Stimulated activated CD4-positive, alpha-beta T cell treated with anti-CD3 and anti-CD28 coated beads, Interleukin-4, amount 100 ng/mL, for 24 hours (primary cell): Measurements from ENCODE around the gene ADARB1.

Source experiments
- DNase-seq: peaks from one replicate; pipeline ENCODE4 v3.0.0-alpha.2; 2020

Gene ADARB1

DNA sequence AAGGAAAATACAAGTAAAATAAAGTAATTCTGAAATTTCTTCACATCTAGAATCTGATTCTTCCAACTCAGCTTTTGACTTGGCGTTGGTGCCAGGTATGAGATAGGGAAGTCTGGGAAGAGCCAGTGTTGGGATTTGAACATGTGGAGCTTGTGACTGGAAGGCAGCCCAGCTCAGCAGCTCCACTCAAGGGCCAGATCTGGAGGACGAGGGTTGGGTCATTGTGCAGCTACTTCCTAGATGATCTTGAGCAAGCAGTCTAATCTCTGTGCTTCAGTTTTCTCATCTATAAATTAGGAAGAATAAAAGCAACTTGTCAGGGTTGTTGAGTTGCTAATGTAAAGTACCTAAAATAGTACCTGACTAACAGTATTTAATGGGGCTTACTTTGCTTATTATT is 5.0 kb downstream of the ADARB1 start:
- no peak for DNase-seq

- no peak for DNase-seq
Observed at GRCh38 chr21:45080232-45080631, 5.9 kb downstream of the ADARB1 start.

DNA sequence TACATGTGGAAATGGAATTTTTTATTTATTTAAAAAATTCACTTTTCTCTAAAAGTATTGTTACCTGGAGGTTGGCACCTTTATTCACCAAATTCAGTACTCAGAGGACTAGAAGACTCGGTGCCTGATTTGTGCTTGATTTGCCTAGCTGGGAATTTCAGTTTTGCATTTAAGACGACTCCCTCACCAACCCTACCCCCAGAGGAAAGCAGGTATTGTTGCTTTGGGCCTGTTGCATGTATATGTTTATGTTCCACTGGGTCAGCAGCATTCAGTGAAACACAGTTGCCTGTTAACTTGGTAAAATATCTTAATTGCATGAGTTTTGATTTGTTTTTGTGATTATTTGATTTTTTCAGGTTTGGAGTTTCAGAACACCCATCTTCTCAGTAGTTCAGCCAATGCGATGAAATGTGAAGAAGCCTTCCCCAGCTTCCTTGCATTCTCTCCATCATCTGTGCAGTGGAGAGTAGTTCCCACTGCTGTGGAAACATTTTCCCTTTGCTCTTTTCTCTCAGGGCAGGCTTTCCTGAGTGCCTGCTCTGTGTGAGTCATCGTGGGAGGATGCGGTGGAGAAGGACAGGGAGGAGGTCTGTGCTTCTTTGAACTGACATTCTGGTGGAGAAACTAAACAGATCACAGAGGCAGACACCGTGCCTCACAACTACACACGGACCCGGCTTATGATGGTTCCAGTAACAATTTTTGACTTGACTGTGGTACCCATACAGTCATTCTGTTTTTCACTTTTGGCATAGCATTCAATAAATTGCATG is 6.4 kb downstream of the ADARB1 start:
- DNase-seq = peak; percentile 52

DNA sequence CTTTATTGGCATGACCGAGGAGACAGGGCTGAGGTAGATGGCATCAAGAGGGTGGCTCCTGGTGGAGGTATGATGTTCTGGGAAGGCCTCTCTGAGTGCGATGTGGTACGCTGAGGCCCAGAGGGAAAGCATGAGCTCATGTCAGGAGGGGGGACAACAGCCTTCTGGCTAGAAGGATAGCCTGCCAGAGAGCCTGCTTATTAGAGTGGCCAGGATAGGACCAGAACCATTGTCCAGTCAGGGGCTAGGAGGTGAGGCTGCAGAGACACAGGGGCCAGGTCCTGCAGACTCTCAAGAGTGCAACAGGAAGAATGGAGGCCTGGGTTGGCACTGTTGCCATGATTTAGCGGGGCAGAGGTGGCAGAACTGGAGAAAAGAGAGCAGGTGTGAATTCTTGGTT is 7.3 kb downstream of the ADARB1 start:
- no peak for DNase-seq

DNA sequence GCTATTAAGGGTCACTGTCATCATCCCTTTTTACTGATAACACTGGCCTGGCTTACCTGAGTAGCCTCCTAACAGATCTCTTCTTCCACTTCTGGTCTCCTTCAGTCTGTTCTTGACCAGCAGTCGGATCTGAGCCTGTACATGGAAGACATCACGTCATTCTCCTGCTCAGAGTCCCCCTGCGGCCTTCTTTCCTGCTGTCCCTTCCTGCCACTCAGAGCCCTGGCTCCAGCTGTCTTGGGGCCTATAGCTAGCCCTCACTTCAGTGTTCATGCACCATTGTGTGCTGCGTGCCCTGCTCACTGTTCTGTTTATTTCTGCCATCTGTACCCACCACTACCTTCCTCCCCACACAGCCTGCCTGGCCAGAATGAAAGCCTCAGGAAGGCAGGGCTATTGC is 8.4 kb downstream of the ADARB1 start:
- DNase-seq = no peak

- no peak for DNase-seq
Observed at GRCh38 chr21:45084121-45084520, 9.7 kb downstream of the ADARB1 start.

DNA sequence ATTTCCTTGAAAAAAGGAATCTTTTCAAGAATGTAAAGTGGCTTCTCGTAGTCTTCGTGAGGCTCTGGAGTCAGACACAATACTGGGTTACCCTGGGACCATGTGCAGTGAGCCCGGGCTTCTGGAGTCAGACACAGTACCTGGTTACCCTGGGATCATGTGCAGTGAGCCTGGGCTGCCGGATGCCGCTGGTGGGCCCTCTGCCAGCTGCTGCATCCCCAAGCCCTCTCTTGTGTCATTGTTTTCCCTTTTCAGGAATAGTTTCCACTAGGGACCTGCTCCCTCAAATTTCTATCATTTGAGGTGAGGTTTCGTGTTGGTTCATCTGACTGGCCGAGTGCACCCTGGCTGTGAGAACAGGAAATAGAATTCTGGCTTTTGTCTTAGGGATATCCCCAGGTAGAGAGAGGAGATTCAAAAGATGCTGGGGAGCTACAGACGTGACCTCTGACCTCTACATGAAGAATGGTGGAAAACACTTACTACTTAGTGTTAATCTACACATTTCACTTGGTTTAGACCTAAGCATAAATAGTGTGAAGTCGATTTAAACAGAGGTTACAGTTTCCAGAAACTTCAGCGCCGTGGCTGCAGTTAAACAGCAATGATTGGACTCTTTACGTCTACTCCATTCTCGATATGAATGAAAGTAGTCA is 10.6 kb downstream of the ADARB1 start:
- DNase-seq = no peak

- DNase-seq = no peak
Observed at GRCh38 chr21:45085700-45086099, 11.3 kb downstream of the ADARB1 start.

DNA sequence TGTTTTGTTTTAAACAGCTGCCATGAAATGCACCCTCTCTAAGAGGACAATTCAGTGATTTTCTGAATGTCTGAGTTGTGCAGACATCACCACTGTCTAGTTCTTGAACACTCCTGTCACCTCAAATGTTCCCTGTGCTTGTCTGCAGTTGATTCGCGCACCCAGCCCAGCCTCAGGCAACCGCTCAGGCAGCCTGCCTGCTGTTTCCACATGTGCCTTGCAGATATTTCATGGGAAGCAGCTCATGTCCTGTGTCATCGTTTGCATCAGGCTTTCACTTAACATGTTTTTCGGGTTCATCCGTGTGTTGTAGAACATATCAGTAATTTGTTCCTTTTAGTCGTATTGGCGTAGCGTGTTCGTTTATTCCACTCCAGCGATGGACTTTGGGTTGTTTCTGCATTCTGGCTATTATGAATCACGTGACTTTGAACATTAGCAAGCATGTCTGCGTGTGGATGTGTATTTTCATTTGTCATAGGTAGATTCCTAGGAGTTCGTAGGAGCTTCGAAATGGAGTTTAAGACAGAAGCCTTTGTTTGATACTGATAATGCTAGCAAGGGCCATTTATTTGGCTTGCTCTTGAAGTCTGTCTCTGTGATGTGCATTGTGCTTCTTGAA is 12.1 kb downstream of the ADARB1 start:
- DNase-seq = no peak

DNA sequence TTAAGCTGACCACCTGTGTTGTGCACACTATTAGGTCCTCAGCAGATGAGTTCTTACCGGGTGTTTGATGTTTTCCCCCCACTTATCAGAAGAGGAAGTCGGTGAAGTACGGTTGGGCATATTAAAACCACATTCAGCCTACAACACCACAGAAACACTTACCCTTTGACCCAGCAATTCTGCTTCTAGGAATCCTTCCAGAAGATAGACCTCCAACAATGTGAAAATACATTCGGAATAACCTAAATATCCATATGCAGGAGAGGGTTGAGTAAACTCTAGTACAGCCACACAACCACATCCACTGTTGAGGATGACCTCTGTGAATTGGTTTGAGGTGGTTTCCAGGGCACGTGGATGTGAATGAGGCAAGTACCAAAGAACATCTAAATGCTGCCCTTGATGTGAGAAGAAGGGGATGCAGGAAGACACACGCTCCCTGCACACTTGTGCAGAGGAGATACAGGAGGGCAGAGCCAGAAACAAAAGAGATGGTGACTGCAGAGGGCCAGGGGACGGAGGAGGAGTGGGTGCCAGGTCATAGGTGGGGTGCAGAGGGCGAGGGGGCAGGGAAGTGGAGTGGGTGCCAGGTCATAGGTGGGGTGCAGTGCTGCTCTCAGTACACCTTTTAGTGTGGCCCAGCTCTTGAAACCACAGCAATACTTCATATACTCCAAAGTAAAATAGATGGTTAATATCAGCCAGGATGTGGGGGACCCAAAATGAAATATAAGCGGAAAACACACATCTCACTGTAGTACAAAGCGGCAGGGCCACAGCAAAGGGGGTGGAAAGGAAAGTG is 12.8 kb downstream of the ADARB1 start:
- DNase-seq = no peak

- DNase-seq = no peak
Observed at GRCh38 chr21:45088116-45088515, 13.7 kb downstream of the ADARB1 start.

GRCh38 chr21:45088729-45089128 is 14.3 kb downstream of the ADARB1 start:
- no peak for DNase-seq

DNA sequence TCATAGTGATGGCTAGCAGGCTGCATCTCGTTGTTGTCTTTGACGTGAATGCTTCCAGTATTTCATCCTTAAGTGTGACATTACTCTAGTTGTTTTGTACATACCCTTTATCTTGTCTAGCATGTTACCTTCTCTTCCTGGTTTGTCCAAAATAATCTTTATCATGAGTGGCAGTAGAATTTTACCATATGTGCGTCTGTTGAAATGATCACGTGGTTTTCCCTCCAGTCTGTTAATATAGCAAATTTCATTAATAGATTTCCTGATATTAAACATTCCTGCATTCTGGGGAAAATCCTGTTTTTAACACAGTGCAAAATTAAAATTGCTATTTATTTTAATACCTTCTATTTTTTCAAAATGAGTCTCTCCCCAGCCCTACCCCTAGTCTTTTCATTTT is 15.6 kb downstream of the ADARB1 start:
- DNase-seq = no peak

DNA sequence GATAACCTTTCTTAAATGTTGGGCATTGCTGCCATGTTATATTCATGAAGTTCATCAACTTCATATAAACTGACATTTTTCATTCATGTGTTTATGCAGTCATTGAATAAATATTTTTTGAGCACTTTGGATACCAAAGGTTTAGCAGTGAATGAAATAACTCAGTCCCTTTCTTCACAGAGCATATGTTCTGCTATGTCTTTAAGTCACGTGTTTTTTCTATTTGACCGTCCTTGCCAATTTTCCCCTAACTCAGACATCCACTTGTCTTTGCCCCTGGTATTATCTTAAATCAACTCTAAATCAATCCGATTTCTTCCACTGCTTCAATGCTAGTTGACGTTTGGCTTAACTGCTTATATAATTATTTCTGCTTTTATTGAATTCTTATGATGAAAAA is 16.6 kb downstream of the ADARB1 start:
- DNase-seq = no peak

DNA sequence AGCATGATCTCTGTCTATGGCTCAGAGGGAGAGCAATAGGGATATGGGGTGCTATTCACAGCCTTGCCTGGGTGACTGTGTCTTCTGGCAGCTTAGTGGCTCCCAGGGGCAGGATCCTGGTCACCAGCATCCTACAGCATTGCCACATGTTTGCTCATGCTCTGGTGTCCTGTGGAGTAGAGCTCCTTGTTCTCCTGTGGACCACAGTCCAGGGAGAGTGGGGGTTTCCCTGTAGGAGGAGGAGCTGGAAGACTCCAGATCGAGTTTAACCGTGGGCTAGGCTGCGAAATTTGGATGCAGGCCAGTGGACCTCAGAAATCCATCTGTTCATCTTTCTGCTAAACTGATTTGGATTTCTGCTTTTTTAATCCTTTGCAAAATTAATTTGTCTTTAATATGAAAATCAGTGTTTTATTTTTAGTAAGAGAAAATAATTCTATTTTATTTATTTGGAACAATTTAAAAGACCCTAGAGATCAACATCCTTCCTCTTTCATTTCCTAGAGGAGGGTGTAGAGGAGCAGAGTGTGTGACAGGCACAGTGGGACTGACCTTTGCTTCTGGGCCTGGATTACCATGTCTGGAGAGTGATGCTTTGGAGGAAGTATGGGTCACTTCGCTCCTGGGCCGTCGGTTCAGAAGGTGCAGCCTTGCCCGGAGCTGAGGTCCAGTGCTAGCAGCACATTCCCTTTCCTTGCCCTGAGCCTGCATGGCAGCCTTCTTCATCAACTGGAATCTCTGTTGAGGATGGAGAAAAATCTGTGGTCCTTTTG is 17.4 kb downstream of the ADARB1 start:
- DNase-seq = no peak

- DNase-seq = no peak
Observed at GRCh38 chr21:45093035-45093532, 18.7 kb downstream of the ADARB1 start.

DNA sequence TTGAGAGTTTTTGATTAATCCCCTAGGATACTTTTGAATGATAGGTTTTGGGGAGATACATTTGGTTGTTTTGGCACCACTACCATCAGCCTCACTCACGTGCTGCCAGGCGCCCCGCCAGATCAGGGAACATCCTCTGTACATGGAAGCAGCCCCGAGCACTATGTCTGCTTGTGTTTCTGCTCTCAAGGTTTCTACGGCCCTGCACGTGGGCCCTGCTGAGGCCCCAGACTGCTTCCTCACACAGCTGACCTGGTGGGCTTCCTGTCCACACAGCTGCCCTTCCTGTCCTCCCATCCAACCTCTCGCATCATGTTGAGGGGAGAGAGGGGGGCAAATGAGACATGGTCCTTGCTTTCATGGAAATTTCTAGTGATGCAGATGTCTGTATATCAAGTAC is 20.0 kb downstream of the ADARB1 start:
- no peak for DNase-seq

GRCh38 chr21:45095505-45095904 is 21.1 kb downstream of the ADARB1 start:
- DNase-seq = no peak

GRCh38 chr21:45096217-45096616 is 21.8 kb downstream of the ADARB1 start:
- no peak for DNase-seq

- no peak for DNase-seq
Observed at GRCh38 chr21:45097827-45098387, 23.5 kb downstream of the ADARB1 start.

GRCh38 chr21:45098867-45099266 is 24.5 kb downstream of the ADARB1 start:
- DNase-seq = no peak

DNA sequence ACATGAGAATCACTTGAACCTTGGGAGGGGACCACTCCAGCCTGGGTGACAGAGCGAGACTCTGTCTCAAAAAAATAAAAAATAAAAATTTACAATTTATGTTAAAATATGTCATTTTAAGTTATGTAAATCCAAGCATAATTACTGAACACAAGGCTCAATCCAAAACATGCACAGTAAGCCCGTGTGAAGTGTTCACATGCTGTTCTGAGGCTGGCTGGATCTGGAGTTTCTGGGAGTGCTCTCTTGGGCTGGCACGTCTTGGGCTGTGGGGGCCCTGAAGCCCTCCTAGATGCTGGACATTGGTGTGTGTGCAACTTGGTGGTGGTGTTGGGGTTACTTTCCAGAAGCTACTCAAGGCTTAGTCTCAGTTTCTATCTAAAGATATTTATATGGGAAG is 25.2 kb downstream of the ADARB1 start:
- no peak for DNase-seq
